ENCODE data around the gene CHST7. TPM values are rescaled to one million over a fixed set of nuclear protein-coding genes. Genes with fewer than 3 reads are reported as not detected.

The CHST7 gene
- total and polyA plus RNA-seq, 2 of the 13 experiments (the other 11 are each of a cell fraction or from before 2014, with no cell fraction given) = 2.4 to 5.2 TPM

- no TSS peak for BruUV-seq (replicated peaks)
Measured at GRCh38 chrX:46618947-46619346, 45.4 kb downstream of the CHST7 start.

More at GRCh38 chrX:46618947-46619346, 45.4 kb downstream of the CHST7 start:
- FAIRE-seq (no peak), DNase-seq (ENCODE audit: low spot score) (no peak), ATAC-seq (no peak)
- H3K9ac ChIP-seq (ENCODE audit: insufficient read depth, low read depth, low read length) = no peak overlapping the region
- no peaks in the 10 kb centered on the region for H3K36me3 ChIP-seq (replicated peaks in 1 of 2; ENCODE audit: control insufficient read depth in 1 of 2, insufficient read depth in 2 of 2, low read length in 2 of 2)
- no peaks in the 10 kb centered on the region for H3K9me3 ChIP-seq (ENCODE audit: low read length)
- no peaks in the 10 kb centered on the region for H3K27me3 ChIP-seq (ENCODE audit: control insufficient read depth in 1 of 2, insufficient read depth in 2 of 2, low read length in 2 of 2)
- H3K4me3 ChIP-seq (replicated peaks in 1 of 3; ENCODE audit: insufficient read depth in 1 of 3, low read depth in 2 of 3, low read length in 3 of 3) = no peak overlapping the region
- intact Hi-C loops (cut with micrococcal nuclease; ENCODE audit: unreplicated experiment) = no loop called here
- no peak overlapping the region for H3K27ac ChIP-seq (ENCODE audit: extremely low read length, insufficient read depth, low read length)
- in situ Hi-C loops (cut with HindIII; ENCODE audit: extremely low pct_ligation_motif_present, low pct_unique_long_range_greater_than_20kb) = no loop called here
- CTCF ChIA-PET (ENCODE audit: low intra/inter-chr PET ratio, low total read pairs) = no interaction called here
- no peak overlapping the region for H3K4me2 ChIP-seq (ENCODE audit: low read depth, low read length)
- H3K4me1 ChIP-seq (ENCODE audit: insufficient read depth, low read length) = peaks cover 2% of the 10 kb centered on the region; the same call in 1 of the 2 replicates
- H2AFZ ChIP-seq (ENCODE audit: low read length) = no peak overlapping the region
- no peaks in the 10 kb centered on the region for H4K20me1 ChIP-seq (ENCODE audit: insufficient read depth, low read length)
- no peaks in the 10 kb centered on the region for H3K79me2 ChIP-seq (ENCODE audit: insufficient read depth, low read length)
- POLR2A ChIA-PET = no interaction called here
- TF ChIP-seq NONO (IDR thresholded peaks at IDR 0.05) (no peak), NONO (CRISPR knock-in tag; conservative IDR thresholded peaks at IDR 0.05) (no peak), ZNF333 (CRISPR knock-in tag; IDR thresholded peaks at IDR 0.05; ENCODE audit: borderline replicate concordance) (no peak), MIER2 (CRISPR knock-in tag; IDR thresholded peaks at IDR 0.05) (no peak), RXRA (CRISPR knock-in tag; IDR thresholded peaks at IDR 0.05) (no peak), ZNF777 (CRISPR knock-in tag; IDR thresholded peaks at IDR 0.05) (no peak), THAP11 (CRISPR knock-in tag; IDR thresholded peaks at IDR 0.05) (no peak), HNRNPLL (IDR thresholded peaks at IDR 0.05; ENCODE audit: low read depth, low read length, poor library complexity, severe bottlenecking) (no peak), NR2C2 (CRISPR knock-in tag; IDR thresholded peaks at IDR 0.05; ENCODE audit: borderline replicate concordance) (no peak), ZNF292 (CRISPR knock-in tag; IDR thresholded peaks at IDR 0.05; ENCODE audit: borderline replicate concordance, low read depth) (no peak), NFRKB (IDR thresholded peaks at IDR 0.05) (no peak), PRDM4 (CRISPR knock-in tag; IDR thresholded peaks at IDR 0.05; ENCODE audit: borderline replicate concordance) (no peak), KLF6 (CRISPR knock-in tag; IDR thresholded peaks at IDR 0.05) (no peak), ATM (IDR thresholded peaks at IDR 0.05; ENCODE audit: borderline replicate concordance) (no peak)

All from HepG2 (cell line).